Activated CD4-positive, alpha-beta T cell treated with anti-CD3 and anti-CD28 coated beads, Interleukin-2, amount 10 ng/mL, durations not matched to agents 24 days and 14 days (primary cell): ENCODE results near the gene PRKCB. TPM values are rescaled to one million over a fixed set of nuclear protein-coding genes. Genes with fewer than 3 reads are reported as not detected.
"Not testable (repeated sequence)": the region's sequence is repeated elsewhere in the genome, so short reads cannot be mapped to it uniquely, and the experiment has no call there.

Experiments used
- DNase-seq: peaks from one replicate; pipeline ENCODE4 v3.0.0; 2022
- H3K27ac Mint-ChIP-seq: one replicate; pipeline ENCODE4 v1.8.0; 2022; ENCODE audit warnings: mild to moderate bottlenecking, mixed read lengths
- H3K27me3 Mint-ChIP-seq: one replicate; pipeline ENCODE4 v1.8.0; 2022; ENCODE audit warnings: mixed read lengths
- H3K36me3 Mint-ChIP-seq: one replicate; pipeline ENCODE4 v1.8.0; 2022; ENCODE audit warnings: low read depth, mild to moderate bottlenecking, mixed read lengths
- H3K4me1 Mint-ChIP-seq: one replicate; pipeline ENCODE4 v1.8.0; 2021; ENCODE audit warnings: mixed read lengths
- H3K4me3 Mint-ChIP-seq: one replicate; pipeline ENCODE4 v1.8.0; 2022; ENCODE audit warnings: mild to moderate bottlenecking, moderate library complexity, mixed read lengths
- H3K9me3 Mint-ChIP-seq: one replicate; pipeline ENCODE4 v1.8.0; 2021; ENCODE audit warnings: mixed read lengths
- intact Hi-C: fragments of 100-400 bp; cut with micrococcal nuclease; formaldehyde crosslinking; loops from one replicate; pipeline ENCODE4 v1.15.1; 2023
- total RNA-seq: library from RNA; stranded (reverse); gene quantifications from 2 replicates; pipeline ENCODE4 v1.2.3, GENCODE V29; 2022

The PRKCB gene
- total RNA-seq, 1 donor from 2014 or later = 84.2 TPM

DNA sequence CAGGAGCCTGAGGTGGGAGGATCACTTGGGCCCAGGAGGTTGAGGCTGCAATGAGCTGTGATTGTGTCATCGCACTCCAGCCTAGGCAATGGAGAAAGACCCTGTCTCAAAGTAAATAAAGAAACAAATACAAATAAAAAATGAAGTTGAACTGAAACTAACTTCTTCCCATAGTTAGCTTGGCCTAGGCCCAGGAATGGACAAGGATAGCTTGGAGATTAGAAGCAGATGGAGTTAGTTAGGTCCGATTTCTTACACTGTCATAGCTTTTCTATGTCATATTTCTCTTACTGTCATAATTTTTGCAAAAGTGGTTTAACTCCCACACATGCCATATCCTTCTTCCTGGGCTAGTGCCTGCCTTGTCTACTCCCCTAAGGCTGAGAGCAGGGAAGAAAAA lies 265.6 kb downstream of the PRKCB start:
- Mint-ChIP-seq H3K4me3 (no peak overlapping the region), H3K9me3 (peaks cover 3% of the 10 kb centered on the region), H3K4me1 (no peaks in the 10 kb centered on the region), H3K27ac (no peak overlapping the region), H3K27me3 (no peaks in the 10 kb centered on the region), H3K36me3 (peaks cover 17% of the 10 kb centered on the region)
- DNase-seq = no peak
- intact Hi-C loops = no loop called here

DNA sequence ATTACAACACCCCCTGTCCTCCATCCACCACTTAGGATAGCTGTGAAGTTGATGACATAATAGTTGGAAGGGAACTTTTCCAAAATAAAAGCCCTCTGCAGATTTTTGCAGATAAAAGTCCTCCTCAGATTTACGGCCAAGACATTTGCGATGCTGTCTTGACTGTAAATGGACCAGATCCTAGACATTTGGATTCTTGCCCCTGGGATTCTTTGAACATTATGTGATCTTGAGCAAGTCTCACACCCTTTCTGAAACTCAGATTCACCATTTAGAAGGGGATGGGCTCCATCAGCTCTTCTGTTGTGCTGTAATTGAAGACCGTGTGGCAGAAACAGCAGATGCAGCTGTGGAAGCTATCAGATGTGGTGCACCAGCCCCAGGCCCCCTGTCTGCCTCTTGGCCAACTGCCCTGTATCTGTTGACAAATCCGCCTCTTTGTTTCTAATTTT lies 266.5 kb downstream of the PRKCB start:
- intact Hi-C loops = no loop called here
- no peak overlapping the region for H3K4me3 Mint-ChIP-seq
- DNase-seq = no peak
- no peak overlapping the region for H3K27ac Mint-ChIP-seq
- H3K36me3 Mint-ChIP-seq = peaks cover 19% of the 10 kb centered on the region
- no peaks in the 10 kb centered on the region for H3K27me3 Mint-ChIP-seq
- H3K9me3 Mint-ChIP-seq = peaks cover 3% of the 10 kb centered on the region
- no peaks in the 10 kb centered on the region for H3K4me1 Mint-ChIP-seq

DNA sequence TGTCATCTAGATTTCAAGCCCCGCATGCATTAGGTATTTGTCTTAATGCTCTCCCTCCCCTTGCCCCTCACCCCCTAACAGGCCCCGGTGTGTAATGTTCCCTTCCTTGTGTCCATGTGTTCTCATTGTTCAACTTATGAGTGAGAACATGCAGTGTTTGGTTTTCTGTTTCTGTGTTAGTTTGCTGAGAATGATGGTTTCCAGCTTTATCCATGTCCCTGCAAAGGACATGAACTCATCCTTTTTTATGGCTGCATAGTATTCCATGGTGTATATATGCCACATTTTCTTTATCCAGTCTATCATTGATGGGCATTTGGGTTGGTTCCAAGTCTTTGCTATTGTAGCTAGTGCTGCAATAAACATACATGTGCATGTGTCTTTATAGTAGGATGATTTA lies 269.7 kb downstream of the PRKCB start:
- intact Hi-C loops, DNase-seq, H3K4me1 Mint-ChIP-seq, H3K27ac Mint-ChIP-seq, H3K27me3 Mint-ChIP-seq, H3K4me3 Mint-ChIP-seq, H3K9me3 Mint-ChIP-seq: not testable (repeated sequence)
- H3K36me3 Mint-ChIP-seq = peaks cover 14% of the 10 kb centered on the region

DNA sequence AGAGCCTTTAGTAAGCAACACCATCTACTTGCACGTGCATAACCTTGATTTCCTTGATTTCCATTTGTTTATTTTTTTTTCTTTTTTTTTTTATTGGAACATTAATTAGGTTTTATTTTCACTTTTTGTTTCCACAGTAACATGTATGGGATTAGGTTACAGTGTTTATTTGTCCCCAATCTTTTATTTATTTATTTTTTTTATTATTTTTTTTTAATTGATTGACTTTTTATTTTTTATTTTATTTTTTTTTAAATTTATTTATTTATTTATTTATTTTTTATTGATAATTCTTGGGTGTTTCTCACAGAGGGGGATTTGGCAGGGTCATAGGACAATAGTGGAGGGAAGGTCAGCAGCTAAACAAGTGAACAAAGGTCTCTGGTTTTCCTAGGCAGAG lies 272.3 kb downstream of the PRKCB start:
- not testable (repeated sequence) for H3K4me3 Mint-ChIP-seq, DNase-seq
- H3K36me3 Mint-ChIP-seq = peaks cover 16% of the 10 kb centered on the region

DNA sequence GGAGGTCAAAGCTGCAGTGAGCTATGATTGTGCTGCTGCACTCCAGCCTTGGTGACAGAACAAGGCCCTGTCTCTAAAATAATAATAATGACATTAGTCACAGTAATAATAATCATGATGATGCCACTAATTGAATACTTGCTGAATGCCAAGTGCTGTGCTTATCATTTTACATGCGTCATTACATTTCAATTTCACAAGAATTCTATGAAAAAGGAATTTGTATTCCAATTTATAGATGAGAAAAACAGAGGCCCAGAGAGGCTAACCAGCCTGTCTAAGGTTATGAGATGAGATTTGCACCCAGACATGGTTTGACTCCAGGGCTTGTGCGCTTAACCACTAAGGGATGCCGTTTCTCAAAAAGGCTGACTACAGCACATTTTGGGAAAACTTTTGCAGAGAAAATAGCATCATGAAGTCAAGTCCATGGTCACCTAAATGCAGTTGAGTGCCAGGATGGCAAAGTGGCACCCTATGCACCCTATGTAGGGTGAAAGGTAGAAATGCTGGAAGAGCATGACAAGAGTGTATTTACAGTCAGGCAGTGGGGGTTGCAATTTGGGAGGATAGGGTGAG lies 276.0 kb downstream of the PRKCB start:
- H3K27me3 Mint-ChIP-seq = no peaks in the 10 kb centered on the region
- no peaks in the 10 kb centered on the region for H3K4me1 Mint-ChIP-seq
- peak overlapping the region; percentile 13 for H3K27ac Mint-ChIP-seq
- no peak overlapping the region for H3K4me3 Mint-ChIP-seq
- intact Hi-C loops = no loop called here
- no peak for DNase-seq
- peaks cover 7% of the 10 kb centered on the region for H3K36me3 Mint-ChIP-seq
- H3K9me3 Mint-ChIP-seq = no peaks in the 10 kb centered on the region

More for the DNA sequence above, 272.3 kb downstream of the PRKCB start:
- intact Hi-C loops, H3K27ac Mint-ChIP-seq, H3K4me1 Mint-ChIP-seq, H3K9me3 Mint-ChIP-seq, H3K27me3 Mint-ChIP-seq: not testable (repeated sequence)

DNA sequence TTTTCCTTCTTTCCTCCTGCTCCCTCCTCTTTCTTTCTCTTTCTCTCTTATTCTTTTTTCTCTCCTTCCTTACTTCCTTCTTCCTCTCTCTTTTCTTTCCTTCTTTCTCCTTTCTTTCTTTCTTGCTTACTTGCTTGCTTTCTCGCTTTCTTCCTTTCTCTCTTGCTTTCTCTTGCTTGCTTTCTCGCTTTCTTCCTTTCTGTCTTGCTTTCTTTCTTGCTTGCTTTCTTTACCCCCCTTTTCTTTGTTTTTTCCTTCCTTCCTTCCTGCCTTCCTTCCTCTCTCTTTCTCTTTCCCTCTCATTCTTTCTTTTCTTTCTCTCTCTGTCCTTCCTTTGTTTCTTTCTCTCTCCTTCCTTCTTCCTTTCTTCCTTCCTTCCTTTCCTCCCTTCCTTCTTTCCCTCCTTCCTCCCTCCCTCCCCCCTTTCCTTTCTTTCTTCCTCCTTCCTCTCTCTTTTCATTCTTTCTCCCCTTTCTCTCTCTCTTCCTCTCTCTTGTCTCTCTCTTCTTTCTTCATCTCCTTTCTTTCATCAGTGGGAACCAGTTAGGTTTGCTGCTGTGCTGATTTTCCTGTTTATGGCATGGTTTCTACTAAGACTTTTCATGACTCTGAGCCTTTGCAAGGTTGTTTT lies 277.4 kb downstream of the PRKCB start:
- Mint-ChIP-seq H3K4me1 (no peaks in the 10 kb centered on the region), H3K4me3 (no peak overlapping the region), H3K9me3 (no peaks in the 10 kb centered on the region), H3K27ac (peak overlapping the region; percentile 34), H3K27me3 (no peaks in the 10 kb centered on the region), H3K36me3 (peaks cover 4% of the 10 kb centered on the region)
- intact Hi-C loops = no loop called here
- DNase-seq = no peak

DNA sequence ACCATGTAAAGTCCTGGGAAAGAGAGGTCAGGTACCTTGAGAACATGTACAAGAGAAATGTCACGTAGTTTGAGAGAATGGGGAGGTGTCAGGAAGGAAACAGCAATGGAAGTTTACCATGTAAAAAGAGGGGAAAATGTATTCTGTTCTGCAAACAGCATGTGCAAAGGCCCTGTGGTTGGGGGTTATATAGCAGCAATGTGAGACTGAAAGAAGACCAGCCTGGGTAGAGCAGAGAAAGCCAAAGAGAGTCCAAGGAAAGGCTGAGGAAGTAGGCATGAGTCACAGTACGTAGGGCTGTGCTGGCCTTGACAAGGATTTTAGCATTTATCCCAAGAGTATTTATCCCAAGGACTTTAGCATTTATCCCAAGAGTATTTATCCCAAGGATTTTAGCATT lies 279.1 kb downstream of the PRKCB start:
- no peak for DNase-seq
- Mint-ChIP-seq H3K27ac (no peak overlapping the region), H3K4me3 (no peak overlapping the region), H3K27me3 (no peaks in the 10 kb centered on the region), H3K9me3 (no peaks in the 10 kb centered on the region), H3K36me3 (peaks cover 7% of the 10 kb centered on the region), H3K4me1 (no peaks in the 10 kb centered on the region)
- intact Hi-C loops = no loop called here

DNA sequence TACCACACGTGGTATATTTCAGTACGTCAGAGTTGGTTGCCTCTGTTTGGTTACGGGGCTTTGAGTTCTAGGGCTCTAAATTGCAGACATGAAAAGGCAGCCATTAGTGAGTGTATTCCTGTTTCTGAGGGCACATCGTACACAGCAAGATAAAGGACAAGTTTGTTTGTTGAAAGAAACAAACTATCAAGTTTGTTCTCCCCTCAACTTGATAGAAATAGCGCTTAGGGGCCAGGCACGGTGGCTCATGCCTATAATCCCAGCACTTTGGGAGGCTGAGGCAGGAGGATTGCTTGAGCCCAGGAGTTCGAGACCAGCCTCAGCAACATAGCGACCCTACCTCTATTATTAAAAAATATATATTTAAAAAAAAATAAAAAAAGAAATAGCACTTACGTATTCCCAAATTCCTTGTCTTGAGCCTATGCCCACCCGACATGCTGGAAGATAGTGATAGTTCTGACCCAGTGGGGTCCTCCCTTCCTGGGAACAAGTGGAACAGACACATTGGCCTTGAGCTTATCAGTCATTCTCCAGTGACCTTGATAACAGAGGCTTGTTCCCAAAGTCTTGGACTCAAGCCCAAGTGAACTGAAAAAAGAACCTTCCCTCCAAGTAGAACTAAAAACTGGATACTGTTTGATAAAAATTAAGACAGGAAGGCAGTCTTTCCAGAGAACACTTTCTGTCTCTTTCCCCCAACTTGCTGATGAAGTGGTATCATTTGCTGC lies 280.4 kb downstream of the PRKCB start:
- Mint-ChIP-seq H3K4me1 (no peaks in the 10 kb centered on the region), H3K9me3 (no peaks in the 10 kb centered on the region), H3K27ac (no peak overlapping the region), H3K4me3 (no peak overlapping the region), H3K36me3 (peaks cover 5% of the 10 kb centered on the region), H3K27me3 (no peaks in the 10 kb centered on the region)
- DNase-seq = no peak
- intact Hi-C loops = no loop called here

DNA sequence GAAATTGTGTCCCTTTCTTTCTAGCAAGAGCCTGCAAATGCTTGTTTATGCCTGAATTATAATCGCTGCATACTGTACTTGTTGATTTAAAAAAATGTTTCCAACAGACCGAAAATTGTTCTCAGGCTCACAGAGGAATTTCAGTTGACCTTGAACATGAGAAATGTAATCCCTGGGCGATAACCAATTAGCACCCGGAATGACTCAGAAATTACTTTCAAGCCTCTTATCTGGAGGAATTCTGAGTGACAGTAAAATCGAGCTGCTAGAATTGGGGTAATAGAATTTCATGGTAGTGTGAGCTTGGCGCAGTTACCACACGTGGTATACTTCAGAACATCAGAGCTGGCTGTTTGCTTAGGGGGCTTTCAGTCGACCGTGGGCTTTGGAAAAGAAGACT lies 281.2 kb downstream of the PRKCB start:
- no peak overlapping the region for H3K4me3 Mint-ChIP-seq
- H3K9me3 Mint-ChIP-seq = no peaks in the 10 kb centered on the region
- no peak for DNase-seq
- H3K36me3 Mint-ChIP-seq = peaks cover 5% of the 10 kb centered on the region
- H3K27ac Mint-ChIP-seq = no peak overlapping the region
- intact Hi-C loops = no loop called here
- H3K4me1 Mint-ChIP-seq = no peaks in the 10 kb centered on the region
- no peaks in the 10 kb centered on the region for H3K27me3 Mint-ChIP-seq

DNA sequence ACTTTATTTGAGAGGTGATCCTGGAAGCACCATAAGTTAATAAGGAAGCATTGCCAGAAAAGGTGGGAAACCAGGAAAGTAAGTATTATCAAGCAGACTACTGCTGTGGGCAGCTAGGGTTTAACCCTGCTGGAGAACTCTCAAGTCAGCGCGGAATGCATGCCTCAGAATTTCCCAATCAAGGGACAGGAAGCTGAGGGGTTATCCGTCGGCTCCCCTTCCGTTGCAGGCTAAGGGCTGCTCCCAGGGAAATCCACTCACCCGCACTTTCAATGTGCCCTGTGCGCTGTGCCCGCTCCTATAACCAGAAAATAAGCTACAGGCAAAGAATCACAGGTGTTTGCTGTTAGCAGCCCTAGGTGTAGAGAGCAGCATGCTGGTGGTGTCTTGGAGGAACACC lies 281.9 kb downstream of the PRKCB start:
- H3K36me3 Mint-ChIP-seq = peaks cover 5% of the 10 kb centered on the region
- no peaks in the 10 kb centered on the region for H3K27me3 Mint-ChIP-seq
- no peak overlapping the region for H3K27ac Mint-ChIP-seq
- H3K9me3 Mint-ChIP-seq = no peaks in the 10 kb centered on the region
- no peak for DNase-seq
- H3K4me1 Mint-ChIP-seq = no peaks in the 10 kb centered on the region
- intact Hi-C loops = no loop called here
- H3K4me3 Mint-ChIP-seq = no peak overlapping the region

DNA sequence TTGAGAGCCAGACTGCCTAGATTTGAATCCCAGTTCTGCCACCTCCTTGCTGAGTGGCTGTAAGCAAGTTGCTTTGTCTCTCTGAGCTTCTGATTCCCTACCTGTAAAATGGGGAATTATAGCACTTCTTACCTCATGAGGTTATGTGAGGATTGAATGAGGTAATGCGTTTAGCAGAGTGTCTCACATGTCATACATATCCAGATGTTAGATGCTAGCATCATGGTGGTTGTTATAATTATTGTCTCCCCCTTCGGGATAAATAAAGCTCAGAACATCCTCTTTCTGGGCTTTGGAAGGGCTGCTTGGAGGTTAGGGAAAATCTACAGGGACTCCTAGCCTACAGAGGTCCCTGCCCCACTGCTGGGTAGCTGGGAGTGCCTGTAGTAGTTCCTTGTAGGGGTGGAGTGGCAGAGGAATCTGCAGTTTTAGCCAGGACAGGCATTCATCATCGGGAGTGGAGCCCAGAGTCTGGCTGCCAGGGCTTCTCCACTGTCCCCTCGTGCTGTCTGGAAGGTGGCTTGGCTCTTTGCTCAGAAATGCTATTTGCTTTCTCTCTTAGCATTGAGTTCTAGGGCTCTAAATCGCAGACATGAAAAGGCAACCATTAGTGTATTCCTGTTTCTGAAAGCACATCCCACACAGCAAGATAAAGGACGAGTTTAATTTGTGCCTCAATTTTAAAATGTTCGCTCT lies 282.5 kb downstream of the PRKCB start:
- Mint-ChIP-seq H3K9me3 (no peaks in the 10 kb centered on the region), H3K27ac (no peak overlapping the region), H3K4me1 (no peaks in the 10 kb centered on the region), H3K27me3 (no peaks in the 10 kb centered on the region), H3K4me3 (no peak overlapping the region), H3K36me3 (peaks cover 9% of the 10 kb centered on the region)
- intact Hi-C loops = no loop called here
- no peak for DNase-seq

DNA sequence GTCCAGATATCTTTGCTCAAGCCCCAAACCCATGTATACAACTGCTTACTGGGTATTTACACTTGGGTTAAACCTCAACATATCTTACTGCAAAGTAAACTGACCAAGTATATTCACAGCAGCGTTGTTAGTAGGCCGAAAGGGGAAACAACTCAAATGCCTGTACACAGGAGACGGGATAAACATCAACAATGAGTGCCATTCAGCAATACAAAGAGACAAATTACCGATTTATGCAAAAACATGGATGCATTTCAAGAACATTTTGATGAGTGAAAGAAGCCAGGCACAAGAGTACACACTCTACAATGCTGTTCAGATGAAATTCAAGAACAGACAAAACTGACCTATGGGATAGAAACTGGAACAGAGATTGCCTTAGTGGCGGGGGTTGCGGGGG lies 284.0 kb downstream of the PRKCB start:
- no peak for DNase-seq
- Mint-ChIP-seq H3K27ac (no peak overlapping the region), H3K36me3 (peaks cover 22% of the 10 kb centered on the region), H3K4me3 (no peak overlapping the region), H3K27me3 (no peaks in the 10 kb centered on the region), H3K4me1 (no peaks in the 10 kb centered on the region), H3K9me3 (no peaks in the 10 kb centered on the region)
- intact Hi-C loops = no loop called here

DNA sequence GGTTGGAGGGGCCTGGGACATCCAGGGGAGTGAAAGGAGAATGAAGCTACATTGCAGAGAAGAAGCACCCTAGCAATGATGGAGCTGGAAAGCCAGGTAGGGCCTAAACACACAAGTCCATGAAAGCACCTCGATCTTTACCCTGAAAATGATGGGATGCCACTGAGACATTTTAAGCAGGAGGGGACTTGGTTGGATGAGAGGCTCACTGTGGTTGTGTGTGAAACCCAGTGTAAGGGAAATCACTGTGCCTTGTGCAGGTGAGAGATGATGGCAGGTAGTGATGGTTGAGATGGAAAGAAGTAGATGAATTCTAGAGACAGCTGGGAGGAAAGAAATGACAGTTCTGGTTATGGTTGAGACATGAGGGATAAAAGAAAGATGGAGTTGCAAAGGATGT lies 287.5 kb downstream of the PRKCB start:
- intact Hi-C loops = no loop called here
- Mint-ChIP-seq H3K4me1 (no peaks in the 10 kb centered on the region), H3K27ac (no peak overlapping the region), H3K4me3 (no peak overlapping the region), H3K9me3 (no peaks in the 10 kb centered on the region), H3K27me3 (no peaks in the 10 kb centered on the region), H3K36me3 (peaks cover 38% of the 10 kb centered on the region)
- DNase-seq = no peak

DNA sequence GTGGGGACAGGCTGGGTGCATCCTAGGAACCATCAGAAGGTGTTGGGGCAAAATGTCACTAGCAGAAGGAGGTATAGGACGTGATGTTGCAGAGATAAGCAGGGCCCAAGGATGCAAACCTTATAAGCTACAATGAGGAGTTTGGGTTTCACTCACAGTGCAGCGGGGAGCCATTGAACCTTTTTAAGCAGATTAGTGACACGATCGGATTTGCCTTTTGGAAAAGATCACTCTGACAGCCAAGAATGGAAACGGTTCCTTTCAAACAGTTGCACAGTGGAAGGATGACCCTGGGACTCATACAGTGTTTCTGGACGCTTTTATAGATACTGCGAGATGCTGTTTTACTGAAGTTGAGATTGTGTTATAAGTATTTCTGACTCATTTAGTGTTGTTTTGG lies 288.5 kb downstream of the PRKCB start:
- intact Hi-C loops = no loop called here
- peaks cover 36% of the 10 kb centered on the region for H3K36me3 Mint-ChIP-seq
- no peaks in the 10 kb centered on the region for H3K9me3 Mint-ChIP-seq
- H3K4me1 Mint-ChIP-seq = no peaks in the 10 kb centered on the region
- H3K27me3 Mint-ChIP-seq = no peaks in the 10 kb centered on the region
- H3K27ac Mint-ChIP-seq = no peak overlapping the region
- no peak for DNase-seq
- no peak overlapping the region for H3K4me3 Mint-ChIP-seq
